Caco-2 (cell line): ENCODE results near the gene WWOX. TPM values are rescaled to one million over a fixed set of nuclear protein-coding genes. Genes with fewer than 3 reads are reported as not detected.

Source experiments
- BruUV-seq: library from RNA; stranded (reverse); fragments of 400-500 nt; replicated peaks from 2 replicates; lab custom pipeline; 2021; lab: Mats Ljungman, UMichigan
- CTCF ChIA-PET: fragments of 300-600 bp; sonication (Branson Sonifier 250); formaldehyde crosslinking; loops from one replicate; lab custom pipeline; 2022; ENCODE audit warnings: antibody characterized with exemption; lab: Charles Lee
- POLR2A ChIA-PET: fragments of 300-600 bp; sonication (Branson Sonifier 250); formaldehyde crosslinking; loops from one replicate; lab custom pipeline; 2022; ENCODE audit warnings: antibody characterized with exemption; lab: Charles Lee
- DNase-seq, 2 experiments: peaks; one replicate each; pipeline versions ENCODE4 v3.0.0 to v3.0.0-alpha.2; 2020 to 2022
- H3K27me3 ChIP-seq: replicated peaks from 2 replicates; pipeline ENCODE4 v1.6.0; 2011; ENCODE audit warnings: low read length; ENCODE audit not compliant: control insufficient read depth, insufficient read depth
- H3K36me3 ChIP-seq: 2 replicates; pipeline ENCODE4 v1.5.1; 2011; ENCODE audit warnings: low read length; ENCODE audit not compliant: control insufficient read depth, insufficient read depth
- H3K4me1 ChIP-seq: fragments of 250-450 bp; sonication (Bioruptor Pico); 2 replicates; pipeline ENCODE4 v1.5.1; 2020; ENCODE audit warnings: mild to moderate bottlenecking
- H3K4me3 ChIP-seq: 2 replicates; pipeline ENCODE4 v1.5.1; 2011; ENCODE audit warnings: low read depth, mild to moderate bottlenecking, control low read depth, low read length
- H3K9me3 ChIP-seq: fragments of 250-450 bp; sonication (Bioruptor Pico); 2 replicates; pipeline ENCODE4 v1.5.1; 2020; ENCODE audit warnings: mild to moderate bottlenecking, moderate library complexity
- H3K27ac Mint-ChIP-seq: one replicate; pipeline ENCODE4 v1.8.0; 2022; ENCODE audit warnings: mixed read lengths; ENCODE audit not compliant: unreplicated experiment
- H3K27me3 Mint-ChIP-seq: one replicate; pipeline ENCODE4 v1.8.0; 2022; ENCODE audit warnings: mixed read lengths; ENCODE audit not compliant: insufficient read depth, unreplicated experiment
- H3K36me3 Mint-ChIP-seq: one replicate; pipeline ENCODE4 v1.8.0; 2022; ENCODE audit warnings: mild to moderate bottlenecking, mixed read lengths; ENCODE audit not compliant: insufficient read depth, unreplicated experiment
- H3K4me1 Mint-ChIP-seq: one replicate; pipeline ENCODE4 v1.8.0; 2022; ENCODE audit warnings: low read depth, mixed read lengths; ENCODE audit not compliant: unreplicated experiment
- H3K4me3 Mint-ChIP-seq: one replicate; pipeline ENCODE4 v1.8.0; 2022; ENCODE audit warnings: mild to moderate bottlenecking, moderate library complexity, mixed read lengths; ENCODE audit not compliant: unreplicated experiment
- H3K9me3 Mint-ChIP-seq: one replicate; pipeline ENCODE4 v1.8.0; 2022; ENCODE audit warnings: mixed read lengths; ENCODE audit not compliant: unreplicated experiment
- intact Hi-C: fragments of 100-400 bp; cut with micrococcal nuclease; formaldehyde crosslinking; loops from one replicate; pipeline ENCODE4 v1.10.0; 2022; ENCODE audit not compliant: unreplicated experiment
- total RNA-seq: library from RNA; stranded (reverse); gene quantifications from 2 replicates; pipeline ENCODE4 v1.2.3, GENCODE V29; 2022
- TF ChIP-seq, protein P1 (sequence below), 2 experiments: fragments of 200-600 bp in 1 of 2; IDR thresholded peaks; 1 replicate in 1 of 2; 2 replicates in 1 of 2; pipeline versions ENCODE4 v1.5.1 to v1.8.0; 2011 to 2022; ENCODE audit warnings: antibody characterized with exemption in 1 of 2, control low read depth in 1 of 2, inconsistent platforms in 1 of 2, low read depth in 1 of 2, low read length in 1 of 2, mild to moderate bottlenecking in 1 of 2, moderate library complexity in 1 of 2; ENCODE audit not compliant: insufficient read depth in 1 of 2, severe bottlenecking in 1 of 2, unreplicated experiment in 1 of 2

Gene WWOX
- total RNA-seq, 1 experiment from 2014 or later = 45.0 TPM

DNA sequence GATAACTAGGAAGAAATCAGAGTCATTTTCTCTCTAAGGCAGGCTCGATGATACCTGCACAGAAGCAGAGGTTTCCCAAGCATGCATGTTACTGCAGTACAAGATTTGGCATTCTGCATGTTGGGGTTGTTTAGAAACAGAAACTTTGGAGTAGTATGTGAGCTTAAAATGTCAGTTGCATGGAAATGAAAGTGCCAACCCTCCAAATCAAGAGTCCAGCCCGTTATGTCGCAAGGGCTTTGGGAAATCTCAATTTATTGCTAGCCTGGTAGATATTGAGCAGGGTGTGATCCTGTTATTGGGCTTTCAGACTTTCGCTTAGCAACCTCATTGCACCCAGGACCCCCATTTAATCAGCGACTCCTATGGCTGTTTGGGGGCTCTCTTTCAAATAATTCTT lies 1010.3 kb downstream of the WWOX start:
- no peaks in the 10 kb centered on the region for H3K4me1 Mint-ChIP-seq
- CTCF ChIA-PET = no interaction called here
- POLR2A ChIA-PET = no interaction called here

DNA sequence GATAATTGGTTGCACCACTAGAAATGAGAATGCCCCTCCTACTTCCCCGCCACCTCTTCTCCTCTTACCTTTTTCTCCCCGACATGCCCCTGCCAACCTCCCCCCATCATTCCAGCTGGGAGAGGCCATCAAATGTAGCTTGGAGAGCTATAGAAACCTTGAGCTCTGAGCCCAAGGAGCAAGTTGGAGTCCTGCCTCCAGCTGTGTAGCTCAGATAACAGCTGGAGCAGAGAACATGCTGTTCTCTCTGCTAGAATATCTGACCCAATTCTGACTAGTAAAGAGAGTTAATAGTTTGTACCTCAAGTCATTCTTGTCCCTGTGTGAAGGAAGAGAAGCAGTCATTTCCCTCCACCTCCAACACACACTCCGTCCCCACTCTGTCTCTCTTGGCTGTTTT lies 1010.8 kb downstream of the WWOX start:
- no peaks in the 10 kb centered on the region for H3K36me3 Mint-ChIP-seq
- intact Hi-C loops = no loop called here
- no peaks in the 10 kb centered on the region for H3K27me3 ChIP-seq
- H3K27me3 Mint-ChIP-seq = no peaks in the 10 kb centered on the region
- no peaks in the 10 kb centered on the region for H3K9me3 ChIP-seq
- no peak overlapping the region for H3K4me3 ChIP-seq
- no TSS peak for BruUV-seq
- ChIA-PET POLR2A (no interaction called here), CTCF (no interaction called here)
- no peaks in the 10 kb centered on the region for H3K9me3 Mint-ChIP-seq
- TF ChIP-seq, protein P1, sequence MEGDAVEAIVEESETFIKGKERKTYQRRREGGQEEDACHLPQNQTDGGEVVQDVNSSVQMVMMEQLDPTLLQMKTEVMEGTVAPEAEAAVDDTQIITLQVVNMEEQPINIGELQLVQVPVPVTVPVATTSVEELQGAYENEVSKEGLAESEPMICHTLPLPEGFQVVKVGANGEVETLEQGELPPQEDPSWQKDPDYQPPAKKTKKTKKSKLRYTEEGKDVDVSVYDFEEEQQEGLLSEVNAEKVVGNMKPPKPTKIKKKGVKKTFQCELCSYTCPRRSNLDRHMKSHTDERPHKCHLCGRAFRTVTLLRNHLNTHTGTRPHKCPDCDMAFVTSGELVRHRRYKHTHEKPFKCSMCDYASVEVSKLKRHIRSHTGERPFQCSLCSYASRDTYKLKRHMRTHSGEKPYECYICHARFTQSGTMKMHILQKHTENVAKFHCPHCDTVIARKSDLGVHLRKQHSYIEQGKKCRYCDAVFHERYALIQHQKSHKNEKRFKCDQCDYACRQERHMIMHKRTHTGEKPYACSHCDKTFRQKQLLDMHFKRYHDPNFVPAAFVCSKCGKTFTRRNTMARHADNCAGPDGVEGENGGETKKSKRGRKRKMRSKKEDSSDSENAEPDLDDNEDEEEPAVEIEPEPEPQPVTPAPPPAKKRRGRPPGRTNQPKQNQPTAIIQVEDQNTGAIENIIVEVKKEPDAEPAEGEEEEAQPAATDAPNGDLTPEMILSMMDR (IDR thresholded peaks at IDR 0.05; ENCODE audit: insufficient read depth in 1 of 2, low read depth in 1 of 2, low read length in 1 of 2, severe bottlenecking in 1 of 2, unreplicated experiment in 1 of 2) = no peak
- H3K4me1 Mint-ChIP-seq = no peaks in the 10 kb centered on the region
- no peaks in the 10 kb centered on the region for H3K4me1 ChIP-seq
- H3K4me3 Mint-ChIP-seq = no peak overlapping the region
- H3K36me3 ChIP-seq = no peaks in the 10 kb centered on the region
- H3K27ac Mint-ChIP-seq = no peak overlapping the region
- no peak for DNase-seq

More for the DNA sequence above, 1010.3 kb downstream of the WWOX start:
- Mint-ChIP-seq H3K27ac (no peak overlapping the region), H3K9me3 (no peaks in the 10 kb centered on the region), H3K36me3 (no peaks in the 10 kb centered on the region), H3K27me3 (no peaks in the 10 kb centered on the region), H3K4me3 (no peak overlapping the region)
- Histone ChIP-seq H3K9me3 (no peaks in the 10 kb centered on the region), H3K4me3 (no peak overlapping the region), H3K36me3 (no peaks in the 10 kb centered on the region), H3K4me1 (no peaks in the 10 kb centered on the region), H3K27me3 (no peaks in the 10 kb centered on the region)
- BruUV-seq = no TSS peak
- no peak for DNase-seq
- intact Hi-C loops = no loop called here
- TF ChIP-seq, protein P1 (IDR thresholded peaks at IDR 0.05; ENCODE audit: insufficient read depth in 1 of 2, low read depth in 1 of 2, low read length in 1 of 2, severe bottlenecking in 1 of 2, unreplicated experiment in 1 of 2) = no peak

DNA sequence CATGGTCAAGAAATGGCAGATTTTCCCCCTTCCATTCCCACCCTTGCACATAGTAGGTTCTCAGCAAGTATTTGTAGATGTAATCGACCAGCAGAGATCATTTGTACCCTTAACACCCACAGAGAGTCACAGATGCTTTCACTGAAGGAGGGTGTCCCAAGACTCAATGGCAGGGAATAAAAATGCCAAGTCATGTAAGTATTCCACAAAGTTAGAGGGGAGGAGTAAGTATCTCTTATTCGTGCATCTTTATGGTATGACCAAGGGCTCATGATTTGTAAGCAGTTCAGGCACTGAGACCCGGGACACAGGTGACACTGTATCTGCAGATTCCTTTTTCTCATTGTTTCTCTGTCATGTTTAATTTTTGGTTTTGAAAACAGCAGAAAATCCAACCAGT lies 1011.5 kb downstream of the WWOX start:
- TF ChIP-seq, protein P1 (IDR thresholded peaks at IDR 0.05; ENCODE audit: insufficient read depth in 1 of 2, low read depth in 1 of 2, low read length in 1 of 2, severe bottlenecking in 1 of 2, unreplicated experiment in 1 of 2) = no peak
- POLR2A ChIA-PET = no interaction called here
- BruUV-seq = no TSS peak
- H3K9me3 ChIP-seq = no peaks in the 10 kb centered on the region
- DNase-seq = no peak
- H3K27me3 Mint-ChIP-seq = no peaks in the 10 kb centered on the region
- H3K9me3 Mint-ChIP-seq = no peaks in the 10 kb centered on the region
- H3K4me1 ChIP-seq = no peaks in the 10 kb centered on the region
- no peak overlapping the region for H3K27ac Mint-ChIP-seq
- intact Hi-C loops = no loop called here
- no peak overlapping the region for H3K4me3 Mint-ChIP-seq
- H3K36me3 Mint-ChIP-seq = no peaks in the 10 kb centered on the region
- no peaks in the 10 kb centered on the region for H3K27me3 ChIP-seq
- H3K36me3 ChIP-seq = no peaks in the 10 kb centered on the region
- no peaks in the 10 kb centered on the region for H3K4me1 Mint-ChIP-seq
- CTCF ChIA-PET = no interaction called here
- H3K4me3 ChIP-seq = no peak overlapping the region
